Activated naive CD8-positive, alpha-beta T cell treated with anti-CD3 and anti-CD28 coated beads, Interleukin-2, amount 10 ng/mL, durations not matched to agents 7 days and 5 days (primary cell): ENCODE measurements around the gene FAM118A. TPM values are rescaled to one million over a fixed set of nuclear protein-coding genes. Genes with fewer than 3 reads are reported as not detected.

Experiments used
- total RNA-seq, 2 experiments: library from RNA; stranded (reverse); gene quantifications; one replicate each; pipeline ENCODE4 v1.2.3, GENCODE V29; 2021

FAM118A gene
- total RNA-seq, 2 experiments from 2014 or later, result 71.9 to 77.0 TPM

Other genes starting within 250 kb of the FAM118A start
- 100 to 1,000 TPM; 150 to 152 TPM for gene NUP50, start 146.0 kb upstream of the FAM118A start, total RNA-seq
- gene KIAA0930, start 69.0 kb upstream of the FAM118A start, total RNA-seq, result 10 to 100 TPM; 38.0 to 41.9 TPM
- not detected for gene UPK3A, start 25.0 kb upstream of the FAM118A start, total RNA-seq
- 1 to 10 TPM; 2.4 to 2.5 TPM for gene SMC1B, start 103.7 kb downstream of the FAM118A start, total RNA-seq
- 10 to 100 TPM; 11.2 to 12.1 TPM for gene RIBC2, start 103.8 kb downstream of the FAM118A start, total RNA-seq
- not detected for gene FBLN1, start 192.9 kb downstream of the FAM118A start, total RNA-seq